ENCODE results near the gene HSPB6.

The HSPB6 gene

DNA sequence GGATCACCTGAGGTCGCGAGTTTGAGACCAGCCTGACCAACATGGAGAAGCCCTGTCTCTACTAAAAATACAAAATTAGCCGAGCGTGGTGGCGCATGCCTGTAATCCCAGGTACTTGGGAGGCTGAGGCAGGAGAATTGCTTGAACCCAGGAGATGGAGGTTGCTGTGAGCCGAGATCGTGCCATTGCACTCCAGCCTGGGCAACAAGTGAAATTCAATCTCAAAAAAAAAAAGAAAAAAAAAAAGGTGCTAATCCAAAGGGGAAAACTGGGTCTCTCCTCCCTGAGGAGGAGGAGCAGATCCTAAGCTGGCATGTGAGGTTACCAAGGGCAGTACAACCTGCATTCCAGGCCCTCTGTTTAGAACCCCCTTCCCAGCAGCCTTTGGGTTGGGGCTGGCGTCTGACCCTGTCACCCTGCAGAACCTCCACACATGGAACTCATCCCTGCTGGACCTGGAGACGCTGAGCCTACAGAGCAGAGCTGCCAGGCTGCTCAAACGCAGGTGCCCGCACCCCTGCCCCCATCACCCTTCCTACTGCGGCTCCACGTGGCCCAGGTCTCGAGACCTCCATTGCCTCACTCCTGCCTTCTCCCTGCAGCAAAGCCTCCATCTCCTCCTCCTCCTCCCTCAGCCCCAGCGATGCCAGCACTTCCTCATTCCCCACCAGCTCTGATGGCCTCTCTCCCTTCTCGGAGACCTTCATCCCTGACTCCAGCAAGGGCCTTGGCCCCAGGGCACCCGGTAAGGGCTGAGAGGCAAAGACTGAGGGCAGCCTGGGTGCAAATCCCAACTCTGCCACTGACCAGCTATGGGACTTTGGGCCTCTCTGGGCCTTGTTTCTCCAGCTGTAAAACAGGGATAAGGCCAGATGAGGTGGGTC lies 7.8 kb upstream of the HSPB6 start:
- no peak for DNase-seq

DNA sequence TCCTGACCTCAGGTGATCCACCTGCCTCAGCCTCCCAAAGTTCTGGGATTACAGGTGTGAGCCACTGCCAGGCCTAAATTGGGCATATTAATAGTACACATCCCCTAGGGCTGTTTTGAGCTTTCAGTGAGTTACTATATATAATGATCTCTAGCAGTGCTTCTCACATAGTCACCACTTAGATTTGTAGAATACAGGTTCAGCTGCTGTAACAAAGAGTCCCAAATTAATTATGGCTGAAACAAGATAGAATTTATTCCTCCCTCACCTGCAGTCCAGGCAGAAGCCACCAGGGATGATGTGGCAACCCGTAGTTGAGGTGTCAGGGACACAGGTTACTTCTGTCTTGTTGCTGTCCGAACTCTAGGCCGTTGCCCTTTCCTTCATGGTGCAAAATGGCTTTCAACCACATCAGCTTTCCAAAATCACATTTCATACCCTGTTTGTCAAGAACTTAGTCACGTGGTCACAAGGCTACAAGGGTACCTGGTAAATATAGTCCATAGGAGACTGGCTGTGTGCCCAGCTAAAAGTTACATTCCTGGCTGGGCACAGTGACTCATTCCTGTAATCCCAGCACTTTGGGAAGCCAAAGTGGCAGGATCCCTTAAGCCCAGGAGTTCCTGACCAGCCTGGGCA lies 4.0 kb upstream of the HSPB6 start:
- DNase-seq: no peak

- no peak for DNase-seq
Measured at GRCh38 chr19:35759697-35760096, 2.9 kb upstream of the HSPB6 start.

DNA sequence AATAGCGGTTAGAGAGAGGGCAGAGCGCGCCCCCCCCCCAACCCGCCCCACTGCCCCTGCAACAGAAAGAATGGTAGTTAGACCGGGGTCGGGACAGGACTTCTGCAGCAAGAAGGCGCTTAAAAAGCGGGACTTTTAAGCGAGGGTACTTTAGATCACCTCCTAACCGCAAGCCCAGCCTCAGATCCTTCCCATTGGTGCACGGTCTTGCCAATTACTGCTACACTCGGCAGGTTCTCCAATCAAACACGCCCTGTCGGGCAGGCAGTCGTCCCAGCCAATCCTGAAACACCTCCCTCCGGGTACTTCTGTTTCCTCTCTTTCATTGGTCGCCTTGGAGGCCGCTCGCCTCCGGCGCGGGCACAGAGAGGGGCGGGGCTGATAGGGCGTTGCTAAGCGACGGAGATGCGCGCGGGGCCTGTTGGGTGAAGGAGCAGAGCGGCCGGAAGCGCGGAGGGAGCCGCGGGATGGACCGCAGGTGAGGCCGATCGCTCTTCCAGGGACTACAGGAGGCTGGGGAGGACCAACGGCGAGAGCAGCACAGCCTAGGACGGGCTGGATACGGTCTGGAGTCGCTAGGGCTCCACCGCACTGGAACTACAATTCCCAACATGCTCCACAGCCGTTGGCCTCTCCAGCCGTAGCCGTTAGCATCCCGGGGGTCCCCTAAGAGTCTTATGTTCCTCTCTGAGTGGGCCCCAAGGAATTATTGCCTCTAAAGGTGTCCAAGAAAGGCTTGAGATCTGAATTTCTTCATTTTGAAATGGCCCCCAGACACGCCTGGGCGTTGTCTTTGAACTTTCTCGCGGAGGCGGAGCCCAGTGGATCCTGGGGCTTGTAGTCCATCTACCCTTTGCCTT lies 1.1 kb upstream of the HSPB6 start, which contains the start of gene PROSER3:
TSS of gene PROSER3 (plus strand) at position 428 of the 860 bp plus-strand sequence. CDS start at position 468, 40 bp downstream.
- peak; percentile 98 for DNase-seq

DNA sequence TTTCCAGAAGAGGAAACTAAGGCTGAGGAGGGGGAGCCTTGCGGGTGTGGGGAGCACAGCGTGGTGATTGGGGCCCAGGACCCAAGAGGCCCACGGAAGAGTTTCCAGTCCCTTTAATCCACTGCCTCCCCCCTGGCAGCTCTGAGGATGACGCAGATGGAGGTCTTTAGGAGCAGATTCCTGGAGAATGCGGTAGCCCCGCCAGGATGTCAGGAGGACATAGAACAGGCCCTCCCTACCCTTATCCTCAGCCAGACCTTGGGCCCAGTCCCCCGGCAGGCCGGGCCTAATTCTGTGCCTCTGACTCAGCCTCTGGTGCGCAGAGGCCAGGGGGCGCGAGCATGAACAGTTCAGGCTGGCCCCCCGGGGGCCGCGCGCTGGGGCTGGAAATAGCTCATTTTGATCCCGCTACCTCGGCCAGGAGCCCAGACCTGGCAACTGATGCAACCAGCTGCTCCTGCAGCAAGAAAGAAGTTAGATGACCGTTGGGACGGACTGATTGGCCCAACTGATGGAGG lies 461 bp upstream of the HSPB6 start:
- DNase-seq: peak; percentile 63

DNA sequence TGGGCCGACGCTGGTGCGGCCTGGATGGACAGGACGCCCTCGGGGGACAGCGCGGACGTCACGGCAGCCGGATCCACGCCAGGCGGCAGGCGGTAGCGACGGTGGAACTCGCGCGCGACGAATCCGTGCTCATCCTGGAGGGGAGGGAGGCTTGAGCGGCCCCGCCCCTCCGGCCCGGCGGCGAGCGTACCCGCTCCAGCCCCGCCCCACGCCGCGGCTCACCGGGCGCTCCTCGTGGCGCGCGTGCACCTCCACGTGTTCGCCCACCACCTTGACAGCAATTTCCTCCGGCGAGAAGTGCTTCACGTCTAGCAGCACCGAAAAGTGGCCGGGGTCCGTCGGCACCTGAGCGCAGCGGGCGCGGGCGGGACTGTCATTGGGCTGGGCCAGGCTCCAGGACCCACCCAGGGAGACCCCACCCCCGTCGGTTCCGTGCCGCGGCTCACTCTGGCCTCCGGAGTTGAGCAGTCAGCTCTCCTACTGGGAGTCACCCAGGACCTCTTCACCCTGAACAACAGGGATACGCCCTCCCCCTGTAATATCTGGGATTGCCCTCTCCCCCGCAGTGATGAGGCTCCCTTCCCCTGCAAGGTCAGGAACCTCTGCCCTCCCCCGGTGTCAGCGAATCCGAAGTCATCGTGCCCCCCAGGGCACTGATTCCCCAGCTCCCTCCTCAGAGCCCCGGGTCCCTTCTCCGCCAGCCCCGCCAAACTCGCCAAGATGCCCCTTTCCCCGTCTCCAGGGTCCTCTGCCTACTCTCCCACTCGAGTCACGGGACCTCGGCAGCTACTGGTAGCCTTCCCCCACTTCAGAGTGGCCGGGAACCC lies 1.1 kb downstream of the HSPB6 start:
- no peak for DNase-seq

GRCh38 chr19:35755131-35755549 lies 1.7 kb downstream of the HSPB6 start:
- no peak for DNase-seq

GRCh38 chr19:35754370-35755130 lies 2.3 kb downstream of the HSPB6 start:
- no peak for DNase-seq

GRCh38 chr19:35753634-35754369 lies 3.0 kb downstream of the HSPB6 start:
- no peak for DNase-seq

GRCh38 chr19:35752746-35753350 lies 4.0 kb downstream of the HSPB6 start:
- no peak for DNase-seq

DNA sequence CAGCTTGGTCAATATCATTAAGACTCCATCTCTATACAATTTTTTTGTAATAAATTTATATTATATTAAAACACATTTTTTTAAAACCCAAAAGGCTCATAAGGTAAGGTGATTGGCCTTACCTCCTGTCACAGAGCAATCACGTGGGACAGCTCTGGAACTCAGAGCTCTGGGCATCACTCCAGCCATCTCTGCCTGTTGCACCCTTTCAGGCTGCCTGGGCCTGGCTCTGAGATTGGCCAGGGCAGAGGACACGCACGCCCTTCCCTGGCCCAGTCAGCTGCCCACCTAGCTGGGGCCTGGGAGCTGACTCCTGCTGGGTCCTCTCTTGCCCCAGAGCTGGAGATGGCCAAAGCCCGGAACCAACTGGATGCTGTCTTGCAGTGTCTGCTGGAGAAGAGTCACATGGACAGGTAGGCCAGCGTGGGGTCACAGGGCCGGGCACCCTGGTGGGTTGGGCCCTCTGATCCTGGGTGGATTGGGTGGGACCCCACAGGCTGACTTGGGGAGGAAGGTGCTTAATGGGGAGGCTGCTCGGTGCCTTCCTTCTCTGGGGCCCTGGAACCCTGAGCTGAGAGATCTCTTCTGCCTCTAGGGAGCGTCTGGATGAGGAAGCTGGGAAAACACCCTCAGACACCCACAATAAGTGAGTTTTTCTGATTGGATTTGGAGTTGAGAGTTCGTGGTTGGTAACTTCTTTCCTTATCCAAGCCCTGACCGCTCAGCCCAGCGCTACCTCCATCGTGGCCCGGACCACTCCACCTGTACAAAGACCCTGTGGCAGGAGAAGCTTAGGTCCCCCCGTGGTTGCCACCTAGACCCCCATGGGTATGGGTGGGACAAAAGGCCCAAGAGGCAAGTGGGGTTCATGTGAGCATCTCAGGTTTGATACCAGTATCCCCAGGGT lies 4.7 kb downstream of the HSPB6 start:
- no peak for DNase-seq

DNA sequence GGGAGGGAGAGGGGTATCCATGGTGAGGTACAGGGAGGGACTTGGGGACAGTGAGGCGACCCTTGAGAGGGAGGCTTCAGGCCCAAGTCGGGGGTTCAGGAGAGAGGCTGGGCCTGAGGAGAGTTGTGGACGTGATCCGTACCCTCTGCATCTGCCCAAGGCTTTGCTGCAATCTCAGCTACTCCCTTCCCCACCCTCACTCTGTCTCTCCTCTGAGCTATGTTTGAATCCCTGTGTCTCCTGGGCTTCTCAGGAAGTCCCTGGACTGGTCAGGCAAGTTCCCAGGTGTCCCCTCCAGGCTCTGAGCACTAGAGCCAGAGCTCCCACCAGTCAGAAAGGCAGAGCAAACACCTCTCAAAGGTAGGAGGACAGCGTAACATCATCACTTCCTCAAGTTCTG lies 6.7 kb downstream of the HSPB6 start:
- no peak for DNase-seq

DNA sequence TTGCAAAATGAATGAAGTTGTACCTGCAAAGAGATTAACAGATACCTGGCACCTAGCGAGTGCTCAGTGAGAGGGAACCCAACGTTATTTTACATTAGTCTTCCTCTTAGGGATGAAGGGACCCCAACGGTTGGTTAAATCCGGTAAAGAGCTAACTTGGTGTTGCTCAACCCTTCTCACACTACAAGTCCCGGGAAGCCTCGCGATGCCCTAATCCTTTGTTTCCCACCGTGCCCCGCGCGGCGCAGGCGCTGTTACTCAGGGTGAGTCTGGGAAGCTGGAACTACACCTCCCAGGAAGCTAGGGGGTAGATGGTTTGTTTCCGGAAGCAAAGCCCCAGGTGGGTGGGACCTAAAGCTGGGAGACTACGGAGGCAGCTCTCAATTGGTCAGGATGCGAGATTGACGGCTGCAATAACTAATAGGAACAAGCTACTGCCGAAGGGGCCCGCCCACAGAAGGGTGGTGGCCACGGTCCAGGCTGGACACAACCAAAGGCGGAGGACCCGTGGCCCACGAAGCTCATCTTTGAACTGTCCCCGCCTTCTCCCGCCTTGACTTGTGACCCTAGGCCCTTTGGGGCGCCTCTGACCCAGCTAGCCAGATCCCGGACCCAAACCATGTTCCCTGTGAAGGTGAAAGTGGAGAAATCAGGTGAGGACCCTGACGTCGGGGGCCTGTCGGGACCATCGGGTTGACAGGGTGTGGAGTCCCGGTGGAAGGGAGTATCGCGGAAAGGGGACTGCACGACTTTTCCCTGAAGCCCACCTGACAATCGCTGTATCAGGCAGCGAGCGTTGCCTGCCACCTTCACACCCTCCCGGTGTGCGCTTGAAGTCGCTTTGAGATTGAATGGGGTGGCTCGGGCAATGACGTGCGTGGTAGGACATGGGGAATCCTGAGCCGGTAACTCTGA lies 8.5 kb downstream of the HSPB6 start, which contains the start of gene LIN37:
TSS of gene LIN37 (plus strand) at position 471 of the 915 bp plus-strand sequence. CDS start at position 620, 149 bp downstream.
- DNase-seq: peak; percentile 97

DNA sequence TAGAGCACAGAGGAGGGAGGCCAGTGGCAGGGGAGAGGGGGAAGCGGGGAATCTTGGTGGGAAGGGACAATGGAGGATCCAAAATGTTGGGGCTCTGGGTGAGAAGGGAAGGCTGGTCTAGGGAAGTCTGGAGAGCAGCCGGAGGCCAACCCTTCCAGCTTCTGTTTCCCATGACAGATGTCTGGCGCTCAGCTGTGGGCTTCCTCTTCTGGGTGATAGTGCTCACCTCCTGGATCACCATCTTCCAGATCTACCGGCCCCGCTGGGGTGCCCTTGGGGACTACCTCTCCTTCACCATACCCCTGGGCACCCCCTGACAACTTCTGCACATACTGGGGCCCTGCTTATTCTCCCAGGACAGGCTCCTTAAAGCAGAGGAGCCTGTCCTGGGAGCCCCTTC lies 10.3 kb downstream of the HSPB6 start:
- no peak for DNase-seq

- DNase-seq: no peak
Measured at GRCh38 chr19:35746087-35746462, 10.8 kb downstream of the HSPB6 start.

DNA sequence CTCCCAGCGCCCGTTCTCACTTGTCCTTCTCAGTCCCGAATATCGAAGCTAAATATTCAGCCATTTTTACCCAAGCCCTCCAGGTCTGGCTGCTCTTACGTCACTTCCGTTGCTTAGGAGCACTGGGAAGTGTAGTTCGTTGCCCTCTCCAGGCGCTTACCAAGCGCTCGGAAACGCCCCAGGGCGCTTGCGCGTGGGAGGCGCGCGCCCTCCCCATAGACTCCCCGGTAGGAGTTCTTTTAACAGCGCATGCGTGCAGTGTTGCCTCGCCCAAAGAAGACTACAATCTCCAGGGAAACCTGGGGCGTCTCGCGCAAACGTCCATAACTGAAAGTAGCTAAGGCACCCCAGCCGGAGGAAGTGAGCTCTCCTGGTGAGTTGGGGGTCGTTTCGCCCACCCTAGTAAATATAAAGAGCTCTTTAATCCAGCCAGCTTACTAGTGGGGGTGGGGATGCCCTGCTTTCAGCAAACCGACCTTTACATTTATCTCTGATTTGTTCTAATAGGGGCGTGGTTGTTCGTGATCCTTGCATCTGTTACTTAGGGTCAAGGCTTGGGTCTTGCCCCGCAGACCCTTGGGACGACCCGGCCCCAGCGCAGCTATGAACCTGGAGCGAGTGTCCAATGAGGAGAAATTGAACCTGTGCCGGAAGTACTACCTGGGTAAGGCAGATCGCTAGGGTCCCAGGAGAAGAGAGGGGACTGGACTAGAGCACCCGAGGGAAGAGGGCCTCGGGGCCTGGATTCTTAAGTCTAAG lies 11.3 kb downstream of the HSPB6 start, which contains the start of the genes PSENEN and U2AF1L4:
TSS of gene PSENEN (plus strand) at position 324 of the 759 bp plus-strand sequence. CDS start at position 604, 280 bp downstream.
TSS of gene U2AF1L4 (minus strand) at position 91 of the 759 bp plus-strand sequence. CDS start at position 64, 27 bp downstream.
- peak; percentile 98 for DNase-seq

All from NCI-H774 (cell line).